Pons (tissue), 1 donor: ENCODE data around the gene NBR1.
"Not testable (repeated sequence)": the region's sequence is repeated elsewhere in the genome, so short reads cannot be mapped to it uniquely, and the experiment has no call there.

ENCODE experiments used
- DNase-seq: peaks from one replicate; pipeline ENCODE4 v3.0.0-alpha.2; 2016; ENCODE audit warnings: low spot score

Gene NBR1

GRCh38 chr17:43246456-43246855 lies 75.4 kb downstream of the NBR1 start:
- not testable (repeated sequence) for DNase-seq
